ENCODE measurements around the gene TMEM221.

GRCh38 chr19:17406046-17406886 is 42.2 kb downstream of the TMEM221 start:
- no peak for TF ChIP-seq POLR2AphosphoS5 (IDR thresholded peaks at IDR 0.05)
- TF ChIP-seq POLR2A (IDR thresholded peaks at IDR 0.05): no peak
- no peak for TF ChIP-seq CTCF (IDR thresholded peaks at IDR 0.05)
- no peak for TF ChIP-seq EP300 (IDR thresholded peaks at IDR 0.05; ENCODE audit: low read depth)
